HG03196 (cell line): Measurements from ENCODE around the gene TRIP12.
"Not testable (repeated sequence)": the region's sequence is repeated elsewhere in the genome, so short reads cannot be mapped to it uniquely, and the experiment has no call there.

ENCODE experiments used
- ATAC-seq: cut with Tn5 transposase; IDR thresholded peaks from one replicate; pipeline ENCODE4 v1.9.1; 2021; ENCODE audit not compliant: unreplicated experiment

TRIP12 gene

GRCh38 chr2:229879191-229879950 lies 42.4 kb downstream of the TRIP12 start:
- no peak for ATAC-seq

GRCh38 chr2:229875549-229875948 lies 46.3 kb downstream of the TRIP12 start:
- ATAC-seq, result no peak

- no peak for ATAC-seq
These were observed 47.2 kb downstream of the TRIP12 start for GRCh38 chr2:229874647-229875046.

GRCh38 chr2:229873123-229873581 lies 48.7 kb downstream of the TRIP12 start:
- peak; percentile 87 for ATAC-seq

GRCh38 chr2:229870903-229871656 lies 50.7 kb downstream of the TRIP12 start:
- no peak for ATAC-seq

- no peak for ATAC-seq
These were observed 52.6 kb downstream of the TRIP12 start for GRCh38 chr2:229869226-229869625.

GRCh38 chr2:229868794-229869193 lies 53.0 kb downstream of the TRIP12 start:
- no peak for ATAC-seq

GRCh38 chr2:229865033-229865432 lies 56.8 kb downstream of the TRIP12 start:
- no peak for ATAC-seq

- ATAC-seq, result no peak
These were observed 60.4 kb downstream of the TRIP12 start for GRCh38 chr2:229861431-229861830.

- ATAC-seq, result no peak
These were observed 61.5 kb downstream of the TRIP12 start for GRCh38 chr2:229860334-229860733.

- ATAC-seq, result no peak
These were observed 63.5 kb downstream of the TRIP12 start for GRCh38 chr2:229858351-229858750.

GRCh38 chr2:229857634-229858033 lies 64.2 kb downstream of the TRIP12 start:
- ATAC-seq, result no peak

- ATAC-seq, result peak; percentile 63
These were observed 65.4 kb downstream of the TRIP12 start for GRCh38 chr2:229856413-229856812.

GRCh38 chr2:229855116-229855515 lies 66.7 kb downstream of the TRIP12 start:
- no peak for ATAC-seq

GRCh38 chr2:229852565-229852964 lies 69.2 kb downstream of the TRIP12 start:
- peak; percentile 78 for ATAC-seq

- no peak for ATAC-seq
These were observed 69.9 kb downstream of the TRIP12 start for GRCh38 chr2:229851870-229852269.

GRCh38 chr2:229850355-229851275 lies 71.2 kb downstream of the TRIP12 start:
- not testable (repeated sequence) for ATAC-seq

GRCh38 chr2:229849073-229849472 lies 72.7 kb downstream of the TRIP12 start:
- no peak for ATAC-seq

GRCh38 chr2:229843613-229844012 lies 78.2 kb downstream of the TRIP12 start:
- ATAC-seq, result no peak

- ATAC-seq, result no peak
These were observed 83.1 kb downstream of the TRIP12 start for GRCh38 chr2:229838729-229839128.

GRCh38 chr2:229836847-229837246 lies 85.0 kb downstream of the TRIP12 start:
- no peak for ATAC-seq
